Calu3 (cell line): ENCODE results near the gene KCNJ13. TPM values are rescaled to one million over a fixed set of nuclear protein-coding genes. Genes with fewer than 3 reads are reported as not detected.

Experiments used
- BruUV-seq: library from RNA; stranded (reverse); fragments of 400-500 nt; replicated peaks from 2 replicates; lab custom pipeline; 2021; lab: Mats Ljungman, UMichigan
- CTCF ChIA-PET: fragments of 300-600 bp; sonication (Branson Sonifier 250); formaldehyde crosslinking; loops from one replicate; lab custom pipeline; 2022; ENCODE audit warnings: antibody characterized with exemption; lab: Charles Lee
- DNase-seq: peaks from one replicate; pipeline ENCODE4 v3.0.0; 2022
- H3K27ac Mint-ChIP-seq: one replicate; pipeline ENCODE4 v1.8.0; 2022; ENCODE audit warnings: mixed read lengths; ENCODE audit not compliant: unreplicated experiment
- H3K27me3 Mint-ChIP-seq: one replicate; pipeline ENCODE4 v1.8.0; 2022; ENCODE audit warnings: mixed read lengths; ENCODE audit not compliant: unreplicated experiment
- H3K36me3 Mint-ChIP-seq: one replicate; pipeline ENCODE4 v1.8.0; 2022; ENCODE audit warnings: mild to moderate bottlenecking, moderate library complexity, mixed read lengths; ENCODE audit not compliant: insufficient read depth, unreplicated experiment
- H3K4me1 Mint-ChIP-seq: one replicate; pipeline ENCODE4 v1.8.0; 2022; ENCODE audit warnings: mild to moderate bottlenecking, low read depth, mixed read lengths; ENCODE audit not compliant: unreplicated experiment
- H3K4me3 Mint-ChIP-seq: one replicate; pipeline ENCODE4 v1.8.0; 2022; ENCODE audit warnings: mild to moderate bottlenecking, low read depth, moderate library complexity, mixed read lengths; ENCODE audit not compliant: unreplicated experiment
- H3K9me3 Mint-ChIP-seq: one replicate; pipeline ENCODE4 v1.8.0; 2022; ENCODE audit warnings: low read depth, mixed read lengths; ENCODE audit not compliant: unreplicated experiment
- intact Hi-C: fragments of 100-400 bp; cut with micrococcal nuclease; formaldehyde crosslinking; loops from one replicate; pipeline ENCODE4 v1.10.0; 2022; ENCODE audit not compliant: unreplicated experiment
- total RNA-seq: library from RNA; stranded (reverse); gene quantifications from 2 replicates; pipeline ENCODE4 v1.2.3, GENCODE V29; 2022
- TF ChIP-seq, protein P1 (sequence below): fragments of 200-600 bp; IDR thresholded peaks from one replicate; pipeline ENCODE4 v1.8.0; 2022; ENCODE audit warnings: antibody characterized with exemption; ENCODE audit not compliant: unreplicated experiment

Gene KCNJ13
- total RNA-seq, 1 experiment from 2014 or later: not detected

DNA sequence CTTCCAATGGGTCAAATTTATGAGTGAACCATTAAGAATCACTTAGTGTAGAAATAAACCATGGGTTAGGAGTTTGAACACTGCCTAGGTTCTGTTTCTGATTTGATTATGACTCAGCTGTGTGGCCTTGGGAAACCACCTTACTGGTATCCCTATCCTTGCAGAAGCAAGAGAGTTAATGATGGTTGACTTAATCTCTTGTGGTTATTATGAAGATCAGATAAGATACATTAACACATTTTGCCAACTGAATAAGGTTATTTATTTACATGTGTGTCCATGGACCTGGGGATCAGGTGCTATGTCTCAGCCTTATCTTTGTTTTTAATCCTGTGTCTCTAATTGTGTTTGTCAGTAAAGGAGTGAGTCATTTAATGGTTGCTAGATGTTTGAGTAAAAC, 5.4 kb upstream of the KCNJ13 start:
- Mint-ChIP-seq H3K27me3 (no peaks in the 10 kb centered on the region), H3K9me3 (no peaks in the 10 kb centered on the region), H3K36me3 (peaks cover 24% of the 10 kb centered on the region), H3K27ac (peak overlapping the region; percentile 85), H3K4me1 (peaks cover 40% of the 10 kb centered on the region), H3K4me3 (no peak overlapping the region)
- no TSS peak for BruUV-seq
- CTCF ChIA-PET: interaction anchor here (0.8 kb wide), 2 partner anchors 8 to 279 kb away, joined by 3 to 4 read pairs; no protein-coding TSS in a partner anchor
- TF ChIP-seq, protein P1, sequence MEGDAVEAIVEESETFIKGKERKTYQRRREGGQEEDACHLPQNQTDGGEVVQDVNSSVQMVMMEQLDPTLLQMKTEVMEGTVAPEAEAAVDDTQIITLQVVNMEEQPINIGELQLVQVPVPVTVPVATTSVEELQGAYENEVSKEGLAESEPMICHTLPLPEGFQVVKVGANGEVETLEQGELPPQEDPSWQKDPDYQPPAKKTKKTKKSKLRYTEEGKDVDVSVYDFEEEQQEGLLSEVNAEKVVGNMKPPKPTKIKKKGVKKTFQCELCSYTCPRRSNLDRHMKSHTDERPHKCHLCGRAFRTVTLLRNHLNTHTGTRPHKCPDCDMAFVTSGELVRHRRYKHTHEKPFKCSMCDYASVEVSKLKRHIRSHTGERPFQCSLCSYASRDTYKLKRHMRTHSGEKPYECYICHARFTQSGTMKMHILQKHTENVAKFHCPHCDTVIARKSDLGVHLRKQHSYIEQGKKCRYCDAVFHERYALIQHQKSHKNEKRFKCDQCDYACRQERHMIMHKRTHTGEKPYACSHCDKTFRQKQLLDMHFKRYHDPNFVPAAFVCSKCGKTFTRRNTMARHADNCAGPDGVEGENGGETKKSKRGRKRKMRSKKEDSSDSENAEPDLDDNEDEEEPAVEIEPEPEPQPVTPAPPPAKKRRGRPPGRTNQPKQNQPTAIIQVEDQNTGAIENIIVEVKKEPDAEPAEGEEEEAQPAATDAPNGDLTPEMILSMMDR: no peak
- intact Hi-C loops: no loop called here
- DNase-seq: peak; percentile 61

DNA sequence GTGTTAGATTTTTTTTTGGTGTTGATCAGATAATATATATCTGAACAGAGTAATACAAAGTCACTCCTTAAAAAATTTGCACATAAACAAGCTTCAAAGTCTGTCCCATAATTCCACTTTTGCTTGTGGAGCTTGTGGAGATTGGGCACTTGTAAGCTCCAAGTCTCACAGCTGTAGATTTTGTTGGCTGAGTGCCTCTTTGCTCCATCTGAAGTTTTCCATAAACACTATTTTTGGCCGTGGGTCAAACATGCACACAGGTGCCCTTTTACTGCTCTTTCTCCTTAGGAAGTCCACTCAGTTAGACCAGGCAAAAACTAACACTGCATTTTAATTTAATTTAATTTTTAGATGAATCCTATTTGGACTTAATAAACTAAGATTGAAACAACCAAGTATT, 3.6 kb upstream of the KCNJ13 start:
- TF ChIP-seq, protein P1: no peak
- CTCF ChIA-PET: interaction anchor here (1.2 kb wide), 1 partner anchor 58 kb away, joined by 3 read pairs; no protein-coding TSS in a partner anchor
- Mint-ChIP-seq H3K9me3 (no peaks in the 10 kb centered on the region), H3K27ac (no peak overlapping the region), H3K27me3 (no peaks in the 10 kb centered on the region), H3K4me1 (peaks cover 47% of the 10 kb centered on the region), H3K36me3 (peaks cover 13% of the 10 kb centered on the region), H3K4me3 (no peak overlapping the region)
- no TSS peak for BruUV-seq
- DNase-seq: no peak
- intact Hi-C loops: no loop called here

DNA sequence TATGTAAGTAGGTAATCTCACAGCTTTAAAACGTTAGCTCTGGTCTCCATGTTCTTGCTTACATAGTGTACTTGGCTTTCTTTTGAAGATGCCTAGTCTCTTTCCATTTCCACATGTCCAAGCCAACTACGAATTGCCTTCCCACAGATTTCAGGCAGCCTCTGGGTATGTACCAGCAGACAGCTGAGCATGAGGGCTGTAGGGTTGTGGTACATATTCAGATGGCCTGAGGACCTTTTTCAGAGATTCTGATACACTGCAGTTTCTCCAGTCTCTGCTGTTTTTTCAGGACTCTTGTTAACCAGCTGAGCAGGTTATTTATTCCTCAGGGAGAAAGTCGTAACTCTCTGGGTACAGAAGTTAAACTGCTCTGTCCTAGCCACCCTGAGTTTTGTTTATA, 3.1 kb upstream of the KCNJ13 start:
- intact Hi-C loops: no loop called here
- no peak for DNase-seq
- peaks cover 47% of the 10 kb centered on the region for H3K4me1 Mint-ChIP-seq
- no TSS peak for BruUV-seq
- H3K9me3 Mint-ChIP-seq: no peaks in the 10 kb centered on the region
- peaks cover 9% of the 10 kb centered on the region for H3K36me3 Mint-ChIP-seq
- TF ChIP-seq, protein P1: no peak
- no peak overlapping the region for H3K4me3 Mint-ChIP-seq
- CTCF ChIA-PET: interaction anchor here (1.2 kb wide), 1 partner anchor 57 kb away, joined by 3 read pairs; no protein-coding TSS in a partner anchor
- H3K27me3 Mint-ChIP-seq: no peaks in the 10 kb centered on the region
- no peak overlapping the region for H3K27ac Mint-ChIP-seq

DNA sequence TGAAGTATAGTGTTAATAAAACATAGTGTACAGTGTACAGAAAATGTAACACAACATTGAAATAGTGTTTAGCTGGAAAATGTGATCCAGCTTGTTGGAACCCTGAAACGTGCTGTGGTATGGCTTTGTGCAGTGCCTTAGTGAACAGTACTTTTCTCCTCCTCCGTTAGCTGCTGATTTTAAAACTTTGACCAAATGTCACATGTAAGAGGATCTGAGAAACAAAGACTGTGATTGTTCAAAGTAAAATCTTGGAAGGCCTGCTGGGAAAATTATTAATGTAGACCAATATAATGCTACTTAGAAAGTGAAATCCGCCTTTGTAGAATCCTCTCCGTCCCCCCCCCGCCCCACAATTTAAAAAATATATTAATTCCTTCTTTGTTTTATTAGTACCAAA, 911 bp upstream of the KCNJ13 start:
- BruUV-seq: no TSS peak
- no peak overlapping the region for H3K27ac Mint-ChIP-seq
- intact Hi-C loops: no loop called here

More for the DNA sequence above, 911 bp upstream of the KCNJ13 start:
- CTCF ChIA-PET: no interaction called here
- Mint-ChIP-seq H3K4me1 (peaks cover 37% of the 10 kb centered on the region), H3K4me3 (no peak overlapping the region), H3K36me3 (peaks cover 4% of the 10 kb centered on the region), H3K9me3 (no peaks in the 10 kb centered on the region), H3K27me3 (no peaks in the 10 kb centered on the region)
- no peak for DNase-seq
- TF ChIP-seq, protein P1: no peak
